H9 (cell line): ENCODE data around the gene TBP. TPM values are rescaled to one million over a fixed set of nuclear protein-coding genes. Genes with fewer than 3 reads are reported as not detected.

Experiments
- DNase-seq: peaks from one replicate; pipeline ENCODE4 v3.0.0-alpha.2; 2017
- H2AFZ ChIP-seq: one replicate; pipeline ENCODE4 v1.6.1; 2013; ENCODE audit warnings: mild to moderate bottlenecking, low read length, control low read depth, moderate library complexity
- H2AK5ac ChIP-seq: 2 replicates; pipeline ENCODE4 v1.6.1; 2013; ENCODE audit warnings: low read length, control low read depth, mixed read lengths; ENCODE audit not compliant: insufficient read length
- H2BK120ac ChIP-seq: one replicate; pipeline ENCODE4 v1.6.1; 2013; ENCODE audit warnings: low read depth, mild to moderate bottlenecking, low read length, control low read depth, inconsistent platforms; ENCODE audit not compliant: poor library complexity, severe bottlenecking
- H2BK12ac ChIP-seq: 2 replicates; pipeline ENCODE4 v1.6.1; 2013; ENCODE audit warnings: low read length, control low read depth, mixed read lengths, low read depth; ENCODE audit not compliant: insufficient read length
- H2BK15ac ChIP-seq: 2 replicates; pipeline ENCODE4 v1.6.1; 2013; ENCODE audit warnings: low read depth, low read length, control low read depth
- H2BK20ac ChIP-seq: one replicate; pipeline ENCODE4 v1.6.1; 2013; ENCODE audit warnings: low read depth, mild to moderate bottlenecking, low read length, control low read depth, inconsistent platforms; ENCODE audit not compliant: poor library complexity, severe bottlenecking
- H2BK5ac ChIP-seq: 2 replicates; pipeline ENCODE4 v1.6.1; 2013; ENCODE audit warnings: low read length, control low read depth, mixed read lengths; ENCODE audit not compliant: insufficient read length
- H3K14ac ChIP-seq: 2 replicates; pipeline ENCODE4 v1.6.1; 2013; ENCODE audit warnings: low read length, control low read depth; ENCODE audit not compliant: insufficient read depth
- H3K18ac ChIP-seq: 2 replicates; pipeline ENCODE4 v1.6.1; 2013; ENCODE audit warnings: low read depth, mild to moderate bottlenecking, mixed read lengths, low read length, control low read depth; ENCODE audit not compliant: insufficient read length
- H3K23ac ChIP-seq: 2 replicates; pipeline ENCODE4 v1.6.1; 2013; ENCODE audit warnings: low read length, control low read depth, mixed read lengths, low read depth; ENCODE audit not compliant: insufficient read length
- H3K23me2 ChIP-seq: 2 replicates; pipeline ENCODE4 v1.6.1; 2013; ENCODE audit warnings: low read depth, mild to moderate bottlenecking, mixed read lengths, low read length, control low read depth; ENCODE audit not compliant: insufficient read length, poor library complexity, severe bottlenecking
- H3K27ac ChIP-seq: 2 replicates; pipeline ENCODE4 v1.5.1; 2013; ENCODE audit warnings: low read length, control low read depth, mixed read lengths, low read depth; ENCODE audit not compliant: insufficient read length
- H3K27me3 ChIP-seq: 2 replicates; pipeline ENCODE4 v1.6.1; 2013; ENCODE audit warnings: low read length, control low read depth, inconsistent platforms; ENCODE audit not compliant: insufficient read depth
- H3K4ac ChIP-seq: 2 replicates; pipeline ENCODE4 v1.6.1; 2013; ENCODE audit warnings: low read depth, mild to moderate bottlenecking, control low read depth, inconsistent platforms, low read length, moderate library complexity
- H3K4me1 ChIP-seq: 2 replicates; pipeline ENCODE4 v1.6.1; 2013; ENCODE audit warnings: low read length, control low read depth, inconsistent platforms; ENCODE audit not compliant: insufficient read depth
- H3K4me2 ChIP-seq: 2 replicates; pipeline ENCODE4 v1.6.1; 2013; ENCODE audit warnings: low read length, control low read depth, mixed read lengths; ENCODE audit not compliant: insufficient read length, insufficient read depth
- H3K56ac ChIP-seq: 2 replicates; pipeline ENCODE4 v1.6.1; 2013; ENCODE audit warnings: low read depth, mild to moderate bottlenecking, mixed read lengths, low read length, control low read depth; ENCODE audit not compliant: insufficient read length
- H3K79me1 ChIP-seq: 2 replicates; pipeline ENCODE4 v1.6.1; 2013; ENCODE audit warnings: low read depth, mild to moderate bottlenecking, moderate library complexity, low read length, control low read depth, inconsistent platforms; ENCODE audit not compliant: insufficient read depth, poor library complexity, severe bottlenecking
- H3K79me2 ChIP-seq: 2 replicates; pipeline ENCODE4 v1.6.1; 2013; ENCODE audit warnings: low read length, control low read depth, inconsistent platforms; ENCODE audit not compliant: insufficient read depth
- H3K9ac ChIP-seq: 2 replicates; pipeline ENCODE4 v1.6.1; 2013; ENCODE audit warnings: low read length, control low read depth, mixed read lengths; ENCODE audit not compliant: insufficient read length; ENCODE audit errors: extremely low read depth
- H3K9me3 ChIP-seq: one replicate; pipeline ENCODE4 v1.6.1; 2013; ENCODE audit warnings: low read depth, low read length, inconsistent platforms; ENCODE audit not compliant: control insufficient read depth
- H3T11ph ChIP-seq: one replicate; pipeline ENCODE4 v1.6.1; 2013; ENCODE audit warnings: mild to moderate bottlenecking, low read length, control low read depth, inconsistent platforms
- H4K20me1 ChIP-seq: one replicate; pipeline ENCODE4 v1.6.1; 2013; ENCODE audit not compliant: control insufficient read depth, insufficient read length, insufficient read depth
- H4K5ac ChIP-seq: 2 replicates; pipeline ENCODE4 v1.6.1; 2013; ENCODE audit warnings: low read depth, mild to moderate bottlenecking, mixed read lengths, low read length, control low read depth; ENCODE audit not compliant: insufficient read length
- H4K8ac ChIP-seq: replicated peaks from 2 replicates; pipeline ENCODE4 v1.6.1; 2013; ENCODE audit warnings: low read length, control low read depth, mixed read lengths, low read depth; ENCODE audit not compliant: insufficient read length
- H4K91ac ChIP-seq: 2 replicates; pipeline ENCODE4 v1.6.1; 2013; ENCODE audit warnings: low read depth, mild to moderate bottlenecking, moderate library complexity, mixed read lengths, low read length, control low read depth; ENCODE audit not compliant: insufficient read length
- H3K27ac Mint-ChIP-seq, 3 experiments: 2 replicates in 2 of 3; 3 replicates in 1 of 3; pipeline ENCODE4 v1.8.0; 2020 to 2021; ENCODE audit warnings: mixed read lengths in 3 of 3, mild to moderate bottlenecking in 1 of 3, moderate library complexity in 1 of 3
- H3K27me3 Mint-ChIP-seq: 2 replicates; pipeline ENCODE4 v1.8.0; 2021; ENCODE audit warnings: low read depth, mild to moderate bottlenecking, moderate library complexity, mixed read lengths
- H3K36me3 Mint-ChIP-seq, 3 experiments: 2 replicates in 2 of 3; 3 replicates in 1 of 3; pipeline ENCODE4 v1.8.0; 2020 to 2021; ENCODE audit warnings: low read depth in 3 of 3, mixed read lengths in 3 of 3; ENCODE audit not compliant: insufficient read depth in 1 of 3
- H3K4me1 Mint-ChIP-seq, 2 experiments: 2 replicates each; pipeline ENCODE4 v1.8.0; 2020; ENCODE audit warnings: mixed read lengths in 2 of 2
- H3K4me3 Mint-ChIP-seq, 2 experiments: 2 replicates in 1 of 2; 3 replicates in 1 of 2; pipeline ENCODE4 v1.8.0; 2020 to 2021; ENCODE audit warnings: mild to moderate bottlenecking in 2 of 2, mixed read lengths in 2 of 2, moderate library complexity in 1 of 2
- H3K9me3 Mint-ChIP-seq, 2 experiments: 2 replicates in 1 of 2; 3 replicates in 1 of 2; pipeline ENCODE4 v1.8.0; 2020; ENCODE audit warnings: mild to moderate bottlenecking in 2 of 2, mixed read lengths in 2 of 2, moderate library complexity in 1 of 2
- WGBS: extraction: QIAGEN DNeasy Blood & Tissue Kit; methylation state at CpG from one replicate; pipeline ENCODE4 v1.1.7; 2013; ENCODE audit warnings: missing lambda C conversion rate, low lambda C conversion rate, mixed read lengths; ENCODE audit not compliant: insufficient read length; ENCODE audit errors: extremely low coverage; 5-methylcytosine and 5-hydroxymethylcytosine counted together
- total RNA-seq: library from RNA; stranded (reverse); gene quantifications from 2 replicates; pipeline ENCODE4 v1.2.1, GENCODE V29; 2021
- TF ChIP-seq, protein P1 (sequence below): fragments of 200-600 bp; sonication (generic); conservative IDR thresholded peaks from 3 replicates; pipeline ENCODE4 v1.8.0; 2021; ENCODE audit warnings: antibody characterized with exemption, mild to moderate bottlenecking

The TBP gene
- total RNA-seq, 1 experiment from 2014 or later = 22.6 TPM

DNA sequence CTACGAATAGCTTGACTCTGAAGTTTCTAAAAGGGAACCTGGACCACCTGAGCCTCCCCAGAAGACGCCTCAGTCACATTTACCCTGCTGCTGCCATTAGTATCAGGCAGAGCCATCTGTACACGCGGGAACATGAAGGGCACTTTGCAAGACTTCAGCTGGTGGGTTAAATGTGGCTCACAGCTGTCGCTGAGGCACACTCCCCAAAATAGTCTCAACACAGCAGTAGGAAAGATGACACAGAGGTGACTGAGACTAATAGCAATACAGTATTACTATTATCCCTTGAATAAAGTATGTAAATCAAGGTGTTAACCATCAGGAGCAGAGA is 30.0 kb upstream of the TBP start:
- Mint-ChIP-seq H3K27ac (no peak overlapping the region), H3K4me1 (peaks cover 8 to 12% of the 10 kb centered on the region in 2 experiments), H3K36me3 (no peaks in the 10 kb centered on the region; a peak in 1 of 7 replicates), H3K27me3 (peaks cover 3% of the 10 kb centered on the region; the same call in 1 of the 2 replicates), H3K9me3 (peaks cover 0 to 4% of the 10 kb centered on the region in 2 experiments; a peak in 2 of 5 replicates), H3K4me3 (no peak overlapping the region)
- no peaks in the 10 kb centered on the region for H3K27me3 ChIP-seq
- no peaks in the 10 kb centered on the region for H3K4me1 ChIP-seq
- no CpG with 5 or more reads among the region's 5 CpGs for WGBS
- H4K91ac ChIP-seq = no peak overlapping the region
- H4K8ac ChIP-seq = no peak overlapping the region
- TF ChIP-seq, protein P1, sequence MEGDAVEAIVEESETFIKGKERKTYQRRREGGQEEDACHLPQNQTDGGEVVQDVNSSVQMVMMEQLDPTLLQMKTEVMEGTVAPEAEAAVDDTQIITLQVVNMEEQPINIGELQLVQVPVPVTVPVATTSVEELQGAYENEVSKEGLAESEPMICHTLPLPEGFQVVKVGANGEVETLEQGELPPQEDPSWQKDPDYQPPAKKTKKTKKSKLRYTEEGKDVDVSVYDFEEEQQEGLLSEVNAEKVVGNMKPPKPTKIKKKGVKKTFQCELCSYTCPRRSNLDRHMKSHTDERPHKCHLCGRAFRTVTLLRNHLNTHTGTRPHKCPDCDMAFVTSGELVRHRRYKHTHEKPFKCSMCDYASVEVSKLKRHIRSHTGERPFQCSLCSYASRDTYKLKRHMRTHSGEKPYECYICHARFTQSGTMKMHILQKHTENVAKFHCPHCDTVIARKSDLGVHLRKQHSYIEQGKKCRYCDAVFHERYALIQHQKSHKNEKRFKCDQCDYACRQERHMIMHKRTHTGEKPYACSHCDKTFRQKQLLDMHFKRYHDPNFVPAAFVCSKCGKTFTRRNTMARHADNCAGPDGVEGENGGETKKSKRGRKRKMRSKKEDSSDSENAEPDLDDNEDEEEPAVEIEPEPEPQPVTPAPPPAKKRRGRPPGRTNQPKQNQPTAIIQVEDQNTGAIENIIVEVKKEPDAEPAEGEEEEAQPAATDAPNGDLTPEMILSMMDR = no peak
- H3K27ac ChIP-seq = no peak overlapping the region
- no peak overlapping the region for H2BK20ac ChIP-seq
- no peaks in the 10 kb centered on the region for H3K79me1 ChIP-seq
- DNase-seq = no peak
- no peaks in the 10 kb centered on the region for H3K9me3 ChIP-seq
- H4K20me1 ChIP-seq = no peaks in the 10 kb centered on the region
- no peak overlapping the region for H2BK120ac ChIP-seq
- no peak overlapping the region for H2BK5ac ChIP-seq
- no peak overlapping the region for H3K23ac ChIP-seq
- H3K9ac ChIP-seq = no peak overlapping the region
- H3T11ph ChIP-seq = no peak overlapping the region
- no peak overlapping the region for H2BK12ac ChIP-seq
- H3K4me2 ChIP-seq = no peak overlapping the region
- H4K5ac ChIP-seq = no peak overlapping the region
- no peak overlapping the region for H2BK15ac ChIP-seq
- no peak overlapping the region for H3K18ac ChIP-seq
- no peak overlapping the region for H2AK5ac ChIP-seq
- H2AFZ ChIP-seq = no peak overlapping the region
- H3K4ac ChIP-seq = no peak overlapping the region
- no peaks in the 10 kb centered on the region for H3K23me2 ChIP-seq
- no peak overlapping the region for H3K14ac ChIP-seq
- H3K56ac ChIP-seq = no peak overlapping the region
- H3K79me2 ChIP-seq = no peaks in the 10 kb centered on the region
